NT2/D1 (cell line): ENCODE results near the gene PLS1.

ENCODE experiments used
- DNase-seq: peaks from one replicate; pipeline ENCODE4 v3.0.0-alpha.2; 2011; ENCODE audit warnings: low read depth, low spot score
- H3K27me3 ChIP-seq: 2 replicates; pipeline ENCODE4 v1.6.0; 2011; ENCODE audit warnings: mild to moderate bottlenecking; ENCODE audit not compliant: insufficient read length, insufficient read depth
- H3K36me3 ChIP-seq: 2 replicates; pipeline ENCODE4 v1.6.1; 2011; ENCODE audit warnings: mild to moderate bottlenecking, low read length, mixed read lengths; ENCODE audit not compliant: insufficient read depth, insufficient read length
- H3K4me1 ChIP-seq: 2 replicates; pipeline ENCODE4 v1.5.1; 2011; ENCODE audit not compliant: insufficient read depth, insufficient read length
- H3K4me3 ChIP-seq: 2 replicates; pipeline ENCODE4 v1.5.1; 2011; ENCODE audit warnings: low read depth; ENCODE audit not compliant: insufficient read length
- H3K9ac ChIP-seq: 2 replicates; pipeline ENCODE4 v1.6.0; 2011; ENCODE audit warnings: low read depth; ENCODE audit not compliant: insufficient read length
- H3K9me3 ChIP-seq: 2 replicates; pipeline ENCODE4 v1.5.1; 2011; ENCODE audit warnings: mild to moderate bottlenecking, low read length; ENCODE audit not compliant: insufficient read depth
- SUZ12 ChIP-seq: IDR thresholded peaks from 2 replicates; pipeline ENCODE4 v1.6.1; 2011; ENCODE audit not compliant: insufficient read length, insufficient read depth; ENCODE audit errors: extremely low read depth
- YY1 ChIP-seq: IDR thresholded peaks from 2 replicates; pipeline ENCODE4 v1.6.1; 2011; ENCODE audit not compliant: insufficient read length, insufficient read depth
- ZNF274 ChIP-seq: IDR thresholded peaks from 2 replicates; pipeline ENCODE4 v1.6.1; 2011; ENCODE audit warnings: mild to moderate bottlenecking, low read depth, low read length

PLS1 gene

DNA sequence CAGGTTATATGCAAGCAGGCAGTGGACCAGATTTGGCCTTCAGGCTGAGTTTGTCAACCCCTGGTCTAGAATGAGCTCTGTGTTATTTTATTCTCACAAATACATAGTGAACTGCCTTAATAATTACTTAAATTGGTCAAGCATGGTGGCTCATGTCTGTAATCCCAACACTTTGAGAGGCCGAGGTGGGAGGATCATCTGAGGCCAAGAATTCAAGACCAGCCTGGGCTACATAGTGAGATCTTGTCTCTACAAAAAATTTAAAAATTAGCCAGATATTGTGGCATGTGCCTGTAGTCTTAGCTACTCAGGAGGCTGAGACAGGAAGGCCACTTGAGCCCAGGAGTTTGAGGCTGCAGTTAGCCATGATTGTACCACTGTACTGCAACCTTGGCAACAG lies 15.0 kb downstream of the PLS1 start:
- Histone ChIP-seq H3K4me3 (no peak overlapping the region), H3K9ac (no peak overlapping the region), H3K27me3 (no peaks in the 10 kb centered on the region), H3K9me3 (peaks cover 7% of the 10 kb centered on the region; the same call in 1 of the 2 replicates), H3K4me1 (no peaks in the 10 kb centered on the region), H3K36me3 (no peaks in the 10 kb centered on the region)
- no peak for DNase-seq
- no peak for TF ChIP-seq ZNF274

DNA sequence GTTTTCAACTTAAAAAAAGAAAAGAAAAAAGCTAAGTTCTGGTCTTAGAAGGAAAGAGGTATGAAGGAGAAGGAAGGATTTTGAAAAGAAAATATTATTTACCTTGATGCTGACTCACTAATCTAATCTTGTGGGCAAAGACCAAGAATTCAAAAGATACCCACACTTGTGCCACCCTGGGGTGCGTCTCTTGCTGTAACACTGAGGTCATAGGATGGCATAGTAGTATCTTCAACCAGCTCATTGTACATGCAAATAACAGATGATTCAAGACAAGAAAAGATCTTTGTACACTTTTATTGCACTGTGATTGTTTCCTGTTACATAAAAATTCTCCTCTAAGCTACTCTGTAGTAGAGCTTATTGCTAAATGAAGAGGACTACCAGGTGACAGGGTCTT lies 17.3 kb downstream of the PLS1 start:
- no peak overlapping the region for H3K9ac ChIP-seq
- H3K9me3 ChIP-seq = peaks cover 7% of the 10 kb centered on the region; the same call in 1 of the 2 replicates
- H3K36me3 ChIP-seq = no peaks in the 10 kb centered on the region
- TF ChIP-seq SUZ12 (no peak), YY1 (no peak), ZNF274 (no peak)
- H3K4me1 ChIP-seq = no peaks in the 10 kb centered on the region
- H3K4me3 ChIP-seq = no peak overlapping the region
- no peaks in the 10 kb centered on the region for H3K27me3 ChIP-seq
- no peak for DNase-seq

DNA sequence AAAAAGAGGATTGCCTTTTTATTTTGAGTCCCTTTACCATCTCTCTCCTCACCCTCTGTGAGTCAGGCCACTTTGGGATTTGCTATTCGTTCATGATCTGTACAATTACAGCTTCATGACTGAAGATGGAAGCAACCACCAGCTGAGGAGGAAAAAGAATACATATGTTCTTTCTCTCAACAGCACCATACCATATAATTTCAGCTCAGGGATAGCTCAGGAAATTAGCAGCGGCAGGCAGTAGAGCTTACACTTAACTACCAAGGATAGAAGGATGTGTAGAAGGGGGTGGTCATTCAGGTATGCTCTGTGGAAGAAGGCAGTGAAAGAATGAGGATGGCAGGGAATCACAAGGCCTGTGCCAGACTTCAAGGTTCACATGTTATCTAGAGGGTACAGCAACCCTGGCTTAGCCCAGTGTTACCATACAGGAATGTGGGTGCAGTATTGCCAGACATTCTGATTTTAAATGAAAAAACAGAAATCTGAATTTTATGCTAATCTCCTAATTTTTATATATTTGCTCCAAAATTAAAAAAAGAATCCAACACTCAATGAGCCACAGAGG lies 17.9 kb downstream of the PLS1 start:
- no peak for TF ChIP-seq SUZ12
- no peak for TF ChIP-seq YY1
- TF ChIP-seq ZNF274 = no peak
- Histone ChIP-seq H3K9ac (no peak overlapping the region), H3K4me3 (no peak overlapping the region), H3K4me1 (no peaks in the 10 kb centered on the region), H3K36me3 (no peaks in the 10 kb centered on the region), H3K27me3 (no peaks in the 10 kb centered on the region), H3K9me3 (peaks cover 1% of the 10 kb centered on the region; the same call in 1 of the 2 replicates)
- DNase-seq = no peak

DNA sequence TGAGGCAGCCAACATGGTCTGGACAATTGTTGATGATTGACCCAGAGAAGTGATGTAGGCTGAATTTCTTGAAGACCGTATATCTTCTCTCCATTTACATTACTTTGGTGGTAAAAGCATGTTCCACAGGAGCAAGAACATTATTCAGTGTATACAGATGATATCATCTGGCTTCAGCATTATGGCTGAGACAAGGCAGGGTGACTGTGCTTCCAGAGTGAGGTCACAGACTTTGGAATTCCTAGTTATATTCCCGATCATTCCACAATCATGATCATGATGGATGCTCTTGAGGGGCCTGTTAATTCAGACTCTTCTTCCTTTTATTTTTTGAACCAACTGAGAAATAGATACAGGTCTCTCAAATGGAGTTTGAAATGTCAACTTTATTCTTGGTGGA lies 19.0 kb downstream of the PLS1 start:
- no peak for DNase-seq
- no peaks in the 10 kb centered on the region for H3K9me3 ChIP-seq
- no peak overlapping the region for H3K4me3 ChIP-seq
- H3K9ac ChIP-seq = no peak overlapping the region
- H3K4me1 ChIP-seq = no peaks in the 10 kb centered on the region
- H3K27me3 ChIP-seq = no peaks in the 10 kb centered on the region
- no peaks in the 10 kb centered on the region for H3K36me3 ChIP-seq
- TF ChIP-seq YY1 (no peak), ZNF274 (no peak), SUZ12 (no peak)

DNA sequence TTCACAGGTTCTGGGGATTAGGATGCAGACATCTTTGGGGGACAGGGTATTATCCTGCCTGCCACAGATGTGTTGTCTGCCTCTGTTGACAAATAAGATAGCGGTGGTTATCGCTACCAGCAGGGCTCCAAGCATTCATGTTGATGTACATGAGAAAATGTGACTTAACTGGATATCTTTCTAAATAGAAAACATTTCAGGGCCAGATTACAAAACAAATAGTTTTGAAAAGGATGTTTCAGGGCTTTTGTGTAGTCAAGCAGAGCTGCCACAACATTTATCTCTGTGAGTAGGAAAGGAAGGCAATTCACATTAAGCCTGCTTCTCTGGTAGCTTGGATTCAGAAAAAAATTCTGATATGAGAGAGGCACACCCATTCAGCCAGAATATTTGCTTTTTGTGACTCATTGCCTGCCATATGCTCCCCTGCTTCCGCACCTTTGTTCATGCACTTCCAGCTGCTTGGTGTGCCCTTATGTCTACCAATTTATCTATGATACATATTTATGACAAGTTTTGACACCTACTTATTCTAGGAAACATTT lies 22.8 kb downstream of the PLS1 start:
- Histone ChIP-seq H3K4me1 (no peaks in the 10 kb centered on the region), H3K4me3 (no peak overlapping the region), H3K27me3 (no peaks in the 10 kb centered on the region), H3K36me3 (no peaks in the 10 kb centered on the region), H3K9me3 (no peaks in the 10 kb centered on the region), H3K9ac (no peak overlapping the region)
- no peak for DNase-seq
- TF ChIP-seq YY1 (no peak), ZNF274 (no peak), SUZ12 (no peak)

DNA sequence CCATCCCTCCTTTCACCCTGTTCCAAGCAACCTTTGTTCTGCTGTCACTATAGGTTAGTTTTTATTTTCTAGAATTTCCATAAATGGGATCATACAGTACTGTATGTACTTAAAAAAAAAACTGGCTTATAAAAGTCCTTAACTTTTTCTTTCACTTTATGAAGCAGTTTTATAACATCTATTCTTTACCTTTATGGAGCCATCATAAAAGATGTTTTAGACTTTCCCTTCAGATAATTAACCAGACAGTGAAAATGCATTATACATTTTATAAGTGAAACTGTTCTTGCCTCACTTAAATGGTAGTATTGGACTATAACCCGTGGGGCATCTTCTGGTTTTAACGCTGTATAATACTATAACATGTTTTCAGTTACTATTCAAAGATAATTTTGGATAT lies 26.2 kb downstream of the PLS1 start:
- no peak overlapping the region for H3K4me3 ChIP-seq
- no peaks in the 10 kb centered on the region for H3K4me1 ChIP-seq
- no peaks in the 10 kb centered on the region for H3K36me3 ChIP-seq
- DNase-seq = no peak
- no peak overlapping the region for H3K9ac ChIP-seq
- TF ChIP-seq SUZ12 (no peak), YY1 (no peak), ZNF274 (no peak)
- no peaks in the 10 kb centered on the region for H3K27me3 ChIP-seq
- no peaks in the 10 kb centered on the region for H3K9me3 ChIP-seq

DNA sequence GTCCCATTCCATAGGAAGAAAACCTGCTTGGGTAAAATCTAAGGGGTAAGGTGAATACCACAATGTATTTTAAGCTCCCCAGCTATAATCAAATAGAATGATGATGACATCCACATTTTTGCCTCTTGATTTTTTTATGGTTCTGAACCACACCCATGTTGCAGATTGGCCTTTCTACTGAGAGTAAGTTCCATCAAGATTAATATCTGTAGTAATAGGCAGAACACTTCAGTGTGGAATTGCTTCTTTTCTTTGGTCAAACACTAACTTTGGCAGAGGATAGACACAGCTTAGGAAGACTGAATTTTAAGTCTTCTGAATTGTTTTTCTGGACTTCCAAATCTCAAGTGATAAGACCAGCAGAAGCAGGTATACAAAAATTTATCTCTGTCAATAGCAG lies 27.0 kb downstream of the PLS1 start:
- Histone ChIP-seq H3K36me3 (no peaks in the 10 kb centered on the region), H3K9me3 (no peaks in the 10 kb centered on the region), H3K4me1 (no peaks in the 10 kb centered on the region), H3K27me3 (no peaks in the 10 kb centered on the region), H3K9ac (no peak overlapping the region), H3K4me3 (no peak overlapping the region)
- no peak for TF ChIP-seq SUZ12
- TF ChIP-seq ZNF274 = no peak
- no peak for TF ChIP-seq YY1
- DNase-seq = no peak
